ENCODE measurements around the gene CNBP.

Gene CNBP

GRCh38 chr3:129132097-129132866 is 51.4 kb downstream of the CNBP start:
- no peak overlapping the region for H3K23ac ChIP-seq (ENCODE audit: low read length)
- WGBS (ENCODE audit: extremely low coverage, insufficient coverage, insufficient read length), result no CpG with 5 or more reads among the region's 5 CpGs
- no peak overlapping the region for H2BK120ac ChIP-seq (ENCODE audit: insufficient read depth, low read length, poor library complexity)
- H3K4me3 ChIP-seq (ENCODE audit: low read depth, low read length), result no peak overlapping the region
- H3K79me1 ChIP-seq (ENCODE audit: low read length), result no peaks in the 10 kb centered on the region
- no peak overlapping the region for H3K4ac ChIP-seq (ENCODE audit: low read depth, low read length)
- no peak for DNase-seq
- no peak overlapping the region for H3K18ac ChIP-seq (ENCODE audit: low read length)
- no peak overlapping the region for H2AFZ ChIP-seq (ENCODE audit: insufficient read depth, low read length, poor library complexity)
- no peak overlapping the region for H3K4me2 ChIP-seq (ENCODE audit: low read length)
- H3K4me1 ChIP-seq (ENCODE audit: control insufficient read depth in 1 of 2, insufficient read depth in 2 of 2, low read length in 2 of 2), result no peaks in the 10 kb centered on the region
- no peak overlapping the region for H3K9ac ChIP-seq (ENCODE audit: low read length)
- no peaks in the 10 kb centered on the region for H3K27me3 ChIP-seq (ENCODE audit: insufficient read depth, low read length)
- H3K14ac ChIP-seq (ENCODE audit: low read length), result no peak overlapping the region
- no peak overlapping the region for H2BK12ac ChIP-seq (ENCODE audit: low read length)
- no peak overlapping the region for H3K27ac ChIP-seq (ENCODE audit: low read depth, low read length)
- H3K36me3 ChIP-seq (ENCODE audit: control insufficient read depth in 1 of 2, insufficient read depth in 2 of 2, low read length in 2 of 2), result peaks cover 55 to 58% of the 10 kb centered on the region in 2 experiments
- H2AK5ac ChIP-seq (ENCODE audit: low read length), result no peak overlapping the region
- H3K79me2 ChIP-seq (ENCODE audit: control insufficient read depth, insufficient read depth, low read length, poor library complexity), result no peaks in the 10 kb centered on the region
- H2BK5ac ChIP-seq (ENCODE audit: low read depth, low read length, poor library complexity), result no peak overlapping the region
- no peak overlapping the region for H4K12ac ChIP-seq (ENCODE audit: low read depth, low read length)
- H4K8ac ChIP-seq (ENCODE audit: low read depth, low read length), result no peak overlapping the region
- H3K9me3 ChIP-seq (ENCODE audit: insufficient read depth, low read depth, low read length), result peaks cover 3% of the 10 kb centered on the region
- no peak overlapping the region for H4K91ac ChIP-seq (ENCODE audit: low read depth, low read length)

GRCh38 chr3:129131465-129132088 is 52.1 kb downstream of the CNBP start:
- Histone ChIP-seq H3K14ac (ENCODE audit: low read length) (no peak overlapping the region), H2AFZ (ENCODE audit: insufficient read depth, low read length, poor library complexity) (no peak overlapping the region), H4K91ac (ENCODE audit: low read depth, low read length) (no peak overlapping the region), H2BK12ac (ENCODE audit: low read length) (no peak overlapping the region), H2AK5ac (ENCODE audit: low read length) (no peak overlapping the region), H3K23ac (ENCODE audit: low read length) (no peak overlapping the region), H3K9me3 (ENCODE audit: insufficient read depth, low read depth, low read length) (peaks cover 3% of the 10 kb centered on the region), H3K4ac (ENCODE audit: low read depth, low read length) (no peak overlapping the region), H3K27me3 (ENCODE audit: insufficient read depth, low read length) (no peaks in the 10 kb centered on the region), H3K4me1 (ENCODE audit: control insufficient read depth in 1 of 2, insufficient read depth in 2 of 2, low read length in 2 of 2) (no peaks in the 10 kb centered on the region), H3K4me3 (ENCODE audit: low read depth, low read length) (no peak overlapping the region), H2BK120ac (ENCODE audit: insufficient read depth, low read length, poor library complexity) (no peak overlapping the region), H3K4me2 (ENCODE audit: low read length) (no peak overlapping the region), H4K8ac (ENCODE audit: low read depth, low read length) (no peak overlapping the region), H2BK5ac (ENCODE audit: low read depth, low read length, poor library complexity) (no peak overlapping the region), H3K79me1 (ENCODE audit: low read length) (no peaks in the 10 kb centered on the region), H3K79me2 (ENCODE audit: control insufficient read depth, insufficient read depth, low read length, poor library complexity) (no peaks in the 10 kb centered on the region), H3K18ac (ENCODE audit: low read length) (no peak overlapping the region), H4K12ac (ENCODE audit: low read depth, low read length) (no peak overlapping the region), H3K27ac (ENCODE audit: low read depth, low read length) (no peak overlapping the region), H3K9ac (ENCODE audit: low read length) (no peak overlapping the region), H3K36me3 (ENCODE audit: control insufficient read depth in 1 of 2, insufficient read depth in 2 of 2, low read length in 2 of 2) (peaks cover 55 to 60% of the 10 kb centered on the region in 2 experiments)
- WGBS (ENCODE audit: extremely low coverage, insufficient coverage, insufficient read length), result no CpG with 5 or more reads among the region's 2 CpGs
- no peak for DNase-seq

- H2BK120ac ChIP-seq (ENCODE audit: insufficient read depth, low read length, poor library complexity), result no peak overlapping the region
- no peak overlapping the region for H3K4ac ChIP-seq (ENCODE audit: low read depth, low read length)
- H2BK5ac ChIP-seq (ENCODE audit: low read depth, low read length, poor library complexity), result no peak overlapping the region
- H3K18ac ChIP-seq (ENCODE audit: low read length), result no peak overlapping the region
- no peak overlapping the region for H4K12ac ChIP-seq (ENCODE audit: low read depth, low read length)
- no peak overlapping the region for H4K91ac ChIP-seq (ENCODE audit: low read depth, low read length)
- H3K79me1 ChIP-seq (ENCODE audit: low read length), result no peaks in the 10 kb centered on the region
- H3K4me1 ChIP-seq (ENCODE audit: control insufficient read depth in 1 of 2, insufficient read depth in 2 of 2, low read length in 2 of 2), result no peaks in the 10 kb centered on the region
- no CpG with 5 or more reads among the region's 13 CpGs for WGBS (ENCODE audit: extremely low coverage, insufficient coverage, insufficient read length)
- no peaks in the 10 kb centered on the region for H3K79me2 ChIP-seq (ENCODE audit: control insufficient read depth, insufficient read depth, low read length, poor library complexity)
- H2AK5ac ChIP-seq (ENCODE audit: low read length), result no peak overlapping the region
- no peak overlapping the region for H2AFZ ChIP-seq (ENCODE audit: insufficient read depth, low read length, poor library complexity)
- H3K14ac ChIP-seq (ENCODE audit: low read length), result no peak overlapping the region
- no peaks in the 10 kb centered on the region for H3K27me3 ChIP-seq (ENCODE audit: insufficient read depth, low read length)
- H3K4me2 ChIP-seq (ENCODE audit: low read length), result no peak overlapping the region
- no peak overlapping the region for H4K8ac ChIP-seq (ENCODE audit: low read depth, low read length)
- H3K4me3 ChIP-seq (ENCODE audit: low read depth, low read length), result no peak overlapping the region
- H3K36me3 ChIP-seq (ENCODE audit: control insufficient read depth in 1 of 2, insufficient read depth in 2 of 2, low read length in 2 of 2), result peaks cover 53 to 60% of the 10 kb centered on the region in 2 experiments
- peaks cover 4% of the 10 kb centered on the region for H3K9me3 ChIP-seq (ENCODE audit: insufficient read depth, low read depth, low read length)
- no peak overlapping the region for H2BK12ac ChIP-seq (ENCODE audit: low read length)
- H3K27ac ChIP-seq (ENCODE audit: low read depth, low read length), result no peak overlapping the region
- no peak overlapping the region for H3K23ac ChIP-seq (ENCODE audit: low read length)
- no peak overlapping the region for H3K9ac ChIP-seq (ENCODE audit: low read length)
- no peak for DNase-seq
These were observed 53.3 kb downstream of the CNBP start for GRCh38 chr3:129130291-129130813.

- WGBS (ENCODE audit: extremely low coverage, insufficient coverage, insufficient read length), result no CpG with 5 or more reads among the region's 16 CpGs
- H3K4me3 ChIP-seq (ENCODE audit: low read depth, low read length), result no peak overlapping the region
- DNase-seq, result no peak
- H2BK5ac ChIP-seq (ENCODE audit: low read depth, low read length, poor library complexity), result no peak overlapping the region
- no peak overlapping the region for H2AK5ac ChIP-seq (ENCODE audit: low read length)
- H3K27me3 ChIP-seq (ENCODE audit: insufficient read depth, low read length), result no peaks in the 10 kb centered on the region
- no peak overlapping the region for H3K27ac ChIP-seq (ENCODE audit: low read depth, low read length)
- H3K23ac ChIP-seq (ENCODE audit: low read length), result no peak overlapping the region
- no peak overlapping the region for H2AFZ ChIP-seq (ENCODE audit: insufficient read depth, low read length, poor library complexity)
- peaks cover 40 to 50% of the 10 kb centered on the region in 2 experiments for H3K36me3 ChIP-seq (ENCODE audit: control insufficient read depth in 1 of 2, insufficient read depth in 2 of 2, low read length in 2 of 2)
- no peaks in the 10 kb centered on the region for H3K79me2 ChIP-seq (ENCODE audit: control insufficient read depth, insufficient read depth, low read length, poor library complexity)
- no peak overlapping the region for H3K4ac ChIP-seq (ENCODE audit: low read depth, low read length)
- no peak overlapping the region for H3K14ac ChIP-seq (ENCODE audit: low read length)
- peak overlapping the region; percentile 56 for H4K12ac ChIP-seq (ENCODE audit: low read depth, low read length)
- H4K8ac ChIP-seq (ENCODE audit: low read depth, low read length), result no peak overlapping the region
- H2BK120ac ChIP-seq (ENCODE audit: insufficient read depth, low read length, poor library complexity), result no peak overlapping the region
- H4K91ac ChIP-seq (ENCODE audit: low read depth, low read length), result no peak overlapping the region
- H2BK12ac ChIP-seq (ENCODE audit: low read length), result no peak overlapping the region
- H3K4me2 ChIP-seq (ENCODE audit: low read length), result no peak overlapping the region
- H3K9me3 ChIP-seq (ENCODE audit: insufficient read depth, low read depth, low read length), result peaks cover 2% of the 10 kb centered on the region
- no peak overlapping the region for H3K18ac ChIP-seq (ENCODE audit: low read length)
- no peak overlapping the region for H3K9ac ChIP-seq (ENCODE audit: low read length)
- H3K4me1 ChIP-seq (ENCODE audit: control insufficient read depth in 1 of 2, insufficient read depth in 2 of 2, low read length in 2 of 2), result no peaks in the 10 kb centered on the region
- H3K79me1 ChIP-seq (ENCODE audit: low read length), result no peaks in the 10 kb centered on the region
These were observed 55.1 kb downstream of the CNBP start for GRCh38 chr3:129128357-129129155.

Data from trophoblast cell (in vitro differentiated cells and primary cell).